ENCODE measurements around the gene CLTC. TPM values are rescaled to one million over a fixed set of nuclear protein-coding genes. Genes with fewer than 3 reads are reported as not detected.

Gene CLTC
- polyA plus RNA-seq, 12 donors: 121 to 195 (median 154) TPM; not detected in 1

DNA sequence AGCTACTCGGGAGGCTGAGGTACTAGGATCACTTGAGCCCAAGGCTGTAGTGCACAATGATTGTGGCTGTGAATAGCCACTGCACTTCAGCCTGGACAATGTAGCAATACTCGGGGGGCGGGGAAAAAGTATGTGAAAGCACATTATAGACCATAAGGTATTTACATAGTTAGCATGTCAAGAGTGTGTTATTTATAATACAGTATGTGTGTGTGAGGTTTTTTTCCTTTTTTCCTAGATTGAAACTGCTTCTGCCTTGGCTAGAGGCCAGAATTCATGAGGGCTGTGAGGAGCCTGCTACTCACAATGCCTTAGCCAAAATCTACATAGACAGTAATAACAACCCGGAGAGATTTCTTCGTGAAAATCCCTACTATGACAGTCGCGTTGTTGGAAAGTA, 57.0 kb downstream of the CLTC start:
- no peak for DNase-seq

- DNase-seq: no peak
These were observed 59.2 kb downstream of the CLTC start for GRCh38 chr17:59678918-59679317.

DNA sequence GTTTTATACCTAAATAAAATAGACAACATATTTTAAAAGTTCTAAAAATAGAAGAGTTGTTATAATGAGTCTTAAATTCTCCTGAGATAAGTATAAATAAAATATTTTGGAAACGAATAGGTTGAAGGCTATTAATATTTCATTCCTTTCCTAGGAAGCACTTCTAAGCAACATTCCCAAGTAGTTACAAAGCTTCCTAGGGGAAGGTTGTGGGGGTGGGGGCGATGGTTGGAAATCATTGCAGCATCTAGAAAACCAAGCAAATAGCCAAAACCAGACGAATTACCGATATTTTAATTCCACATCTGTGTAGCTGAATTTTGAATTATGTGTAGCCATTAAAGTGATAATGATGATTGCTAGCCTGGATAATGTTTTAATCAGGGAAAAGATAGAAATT, 60.6 kb downstream of the CLTC start:
- no peak for DNase-seq

GRCh38 chr17:59683283-59683682, 63.6 kb downstream of the CLTC start:
- no peak for DNase-seq

DNA sequence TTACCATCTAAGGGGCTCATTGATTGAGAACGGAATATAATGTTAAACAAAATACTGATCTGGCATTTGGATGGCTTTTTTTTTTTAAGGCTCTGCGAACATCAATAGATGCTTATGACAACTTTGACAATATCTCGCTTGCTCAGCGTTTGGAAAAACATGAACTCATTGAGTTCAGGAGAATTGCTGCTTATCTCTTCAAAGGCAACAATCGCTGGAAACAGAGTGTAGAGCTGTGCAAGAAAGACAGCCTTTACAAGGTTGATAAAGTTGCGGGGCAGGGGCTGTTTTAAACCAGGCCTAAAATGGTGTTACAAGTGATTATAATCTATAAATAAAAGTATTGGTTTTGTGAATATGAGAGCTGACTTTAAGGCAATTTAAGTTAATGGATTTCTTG, 65.3 kb downstream of the CLTC start:
- DNase-seq: no peak

DNA sequence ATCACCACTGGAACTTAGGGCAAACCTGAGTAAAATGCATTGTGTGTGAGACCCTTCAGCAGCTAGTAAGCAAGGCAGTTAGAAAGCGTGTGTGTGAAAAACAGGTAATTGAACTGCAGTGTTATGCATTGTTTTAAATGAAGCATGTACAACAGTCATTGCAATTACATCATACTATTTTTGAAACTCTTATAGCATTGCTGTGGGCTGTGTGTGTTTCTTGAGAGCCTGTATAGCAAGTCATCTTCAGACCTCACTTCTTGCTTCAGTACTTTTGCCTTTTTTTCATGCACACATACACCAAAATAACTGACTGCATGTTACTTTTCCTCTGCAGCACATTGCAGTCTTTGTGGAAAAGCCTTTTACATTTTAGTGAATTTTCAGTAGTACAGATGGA, 68.3 kb downstream of the CLTC start:
- DNase-seq: no peak

- peak; percentile 23 for DNase-seq
These were observed 68.8 kb downstream of the CLTC start for GRCh38 chr17:59688496-59688895.

- no peak for DNase-seq
These were observed 73.9 kb downstream of the CLTC start for GRCh38 chr17:59693582-59693981.

DNA sequence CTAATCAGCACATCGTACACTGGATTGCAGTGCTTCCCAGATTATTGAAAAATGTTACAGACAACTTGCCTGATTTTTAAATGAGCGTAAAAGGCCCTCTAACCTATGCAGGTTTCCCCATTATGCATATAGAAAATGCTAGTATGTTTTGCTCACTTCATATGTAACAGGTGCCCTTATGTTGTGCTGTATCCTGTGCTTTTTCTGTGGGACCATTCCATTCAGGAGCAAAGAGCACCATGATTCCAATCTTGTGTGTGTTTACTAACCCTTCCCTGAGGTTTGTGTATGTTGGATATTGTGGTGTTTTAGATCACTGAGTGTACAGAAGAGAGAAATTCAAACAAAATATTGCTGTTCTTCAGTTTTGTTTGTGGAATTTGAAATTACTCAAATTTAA, 74.6 kb downstream of the CLTC start:
- no peak for DNase-seq

- DNase-seq: no peak
These were observed 76.4 kb downstream of the CLTC start for GRCh38 chr17:59695945-59696681.

DNA sequence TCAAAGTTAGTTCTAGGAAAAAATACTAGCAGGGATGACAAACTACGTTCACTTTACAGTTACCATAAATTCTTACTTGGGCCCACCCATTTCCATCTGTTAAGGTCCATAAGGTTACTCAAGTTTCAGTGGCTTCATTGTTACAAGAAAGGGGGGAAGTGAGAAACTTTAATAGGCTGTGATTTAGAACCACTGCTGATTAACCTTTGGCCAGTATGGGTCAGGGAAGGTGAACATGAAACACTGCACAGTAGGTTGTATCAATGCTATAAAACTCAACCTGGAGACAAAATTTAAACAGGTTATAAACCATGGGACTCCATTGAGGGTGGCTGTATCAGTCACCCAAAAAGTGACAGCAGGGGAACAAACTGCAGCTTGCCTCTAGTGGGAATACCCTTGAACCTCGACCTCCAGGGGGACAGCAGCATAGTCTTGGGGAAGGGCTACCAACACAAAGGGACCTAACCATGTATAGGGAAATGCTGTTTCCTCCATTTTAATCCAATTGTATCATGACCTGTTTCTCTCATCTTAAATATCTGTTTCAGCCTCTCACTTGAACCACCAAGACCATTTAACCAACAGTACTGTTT, 77.1 kb downstream of the CLTC start:
- DNase-seq: no peak

DNA sequence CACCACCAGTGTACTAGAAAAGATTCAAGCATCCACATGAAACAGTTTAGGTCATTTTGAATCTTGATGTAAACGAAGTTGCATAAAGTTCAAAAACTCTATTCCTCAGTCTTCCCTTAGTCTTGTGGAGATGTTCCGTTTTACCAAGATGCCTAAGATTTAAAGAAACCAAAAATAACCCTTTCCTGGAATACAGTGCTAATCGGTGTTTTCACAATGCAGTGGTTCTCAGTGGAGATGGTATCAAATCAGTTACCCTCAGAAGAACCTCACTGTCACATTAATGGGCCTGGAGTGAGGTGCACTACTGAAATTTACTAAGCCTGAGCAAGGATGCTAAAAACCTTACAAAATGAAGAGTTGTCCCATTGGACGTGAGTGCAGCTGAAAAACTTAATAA, 78.4 kb downstream of the CLTC start:
- no peak for DNase-seq

GRCh38 chr17:59699218-59699617, 79.5 kb downstream of the CLTC start:
- no peak for DNase-seq

GRCh38 chr17:59699786-59700185, 80.1 kb downstream of the CLTC start:
- DNase-seq: no peak

- DNase-seq: no peak
These were observed 82.6 kb downstream of the CLTC start for GRCh38 chr17:59702304-59702703.

DNA sequence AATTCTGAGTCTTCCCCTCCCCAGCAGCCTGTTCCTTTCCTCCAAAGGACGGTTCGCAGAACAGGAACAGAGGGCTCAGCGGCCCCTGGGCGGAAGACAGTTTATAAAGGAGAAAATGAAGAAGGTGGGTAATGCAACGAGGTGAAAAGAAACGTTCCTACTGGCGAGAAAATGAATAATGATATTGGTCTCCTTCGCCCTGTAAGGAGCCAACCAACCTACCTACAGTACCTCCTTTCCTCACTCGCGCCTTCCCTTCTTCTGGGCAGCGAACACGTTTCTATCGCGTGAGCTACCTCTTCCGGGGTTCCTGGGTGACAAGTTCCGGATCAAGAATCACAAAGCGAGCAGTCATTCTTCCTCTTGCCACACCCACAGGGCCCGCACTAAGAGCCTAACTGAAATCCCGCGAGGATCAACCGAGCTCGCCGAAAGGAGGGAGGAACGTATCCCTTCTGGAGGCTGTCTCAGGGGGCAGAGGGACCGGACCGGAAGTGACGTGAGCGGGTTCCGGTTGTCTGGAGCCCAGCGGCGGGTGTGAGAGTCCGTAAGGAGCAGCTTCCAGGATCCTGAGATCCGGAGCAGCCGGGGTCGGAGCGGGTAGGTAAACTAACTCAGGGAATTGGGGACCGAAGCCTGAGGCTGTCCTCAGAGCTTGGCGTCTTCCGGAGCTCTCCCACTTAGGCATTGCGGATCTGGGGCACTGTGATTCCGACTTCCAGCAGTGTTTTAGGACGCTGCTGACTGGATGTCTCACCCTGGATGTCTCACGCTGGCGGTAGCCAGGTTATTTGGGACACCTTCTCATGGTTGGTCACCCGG, 87.7 kb downstream of the CLTC start, which contains the start of the genes PTRH2 and VMP1:
TSS of gene PTRH2 (minus strand) at position 282 of the 822 bp plus-strand sequence. CDS start 9,452 bp downstream, outside the sequence.
TSS of gene VMP1 (plus strand) at position 506 of the 822 bp plus-strand sequence. CDS start 23,793 bp downstream, outside the sequence.
- peak; percentile 97 for DNase-seq

DNA sequence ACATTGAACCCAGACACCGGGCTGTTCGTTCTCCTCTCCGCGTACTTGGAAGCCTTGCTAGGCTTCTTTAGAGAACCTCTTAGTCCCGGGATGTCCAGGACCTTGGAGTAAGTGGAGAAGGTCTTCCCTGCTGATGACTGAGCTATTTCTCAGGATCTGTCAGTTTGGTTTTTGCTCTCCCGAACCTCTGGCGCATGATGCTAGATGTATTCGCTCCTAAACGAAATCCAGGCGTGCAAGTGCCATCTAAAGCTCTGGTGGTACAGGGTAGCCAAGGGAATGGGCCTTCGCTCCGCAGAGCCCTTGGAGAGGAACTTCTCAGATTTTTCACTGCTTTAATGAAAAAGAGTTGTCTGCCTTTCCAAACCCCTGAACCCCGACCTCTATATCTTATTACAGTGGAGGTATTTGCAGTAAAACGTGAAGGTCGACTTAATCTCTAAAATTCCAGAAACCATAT, 88.3 kb downstream of the CLTC start:
- DNase-seq: no peak

DNA sequence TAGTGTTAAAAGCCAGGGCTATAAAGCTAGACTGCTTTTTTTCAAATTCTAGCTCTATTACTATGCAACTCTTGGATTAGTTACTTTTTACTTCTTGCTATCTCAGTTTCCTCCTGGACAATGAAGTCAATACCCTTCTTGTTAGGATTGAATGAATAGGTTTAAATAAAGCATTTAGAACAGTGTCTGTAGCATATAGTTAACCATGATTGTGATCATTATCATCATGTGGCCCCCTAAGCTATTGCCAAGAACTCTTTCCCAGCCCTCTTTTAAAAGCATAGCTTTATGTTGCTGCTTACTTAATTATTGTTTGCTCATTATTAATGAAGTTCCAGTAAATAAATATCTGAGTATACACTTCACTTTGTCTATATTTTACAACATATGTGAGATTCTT, 92.2 kb downstream of the CLTC start:
- no peak for DNase-seq

DNA sequence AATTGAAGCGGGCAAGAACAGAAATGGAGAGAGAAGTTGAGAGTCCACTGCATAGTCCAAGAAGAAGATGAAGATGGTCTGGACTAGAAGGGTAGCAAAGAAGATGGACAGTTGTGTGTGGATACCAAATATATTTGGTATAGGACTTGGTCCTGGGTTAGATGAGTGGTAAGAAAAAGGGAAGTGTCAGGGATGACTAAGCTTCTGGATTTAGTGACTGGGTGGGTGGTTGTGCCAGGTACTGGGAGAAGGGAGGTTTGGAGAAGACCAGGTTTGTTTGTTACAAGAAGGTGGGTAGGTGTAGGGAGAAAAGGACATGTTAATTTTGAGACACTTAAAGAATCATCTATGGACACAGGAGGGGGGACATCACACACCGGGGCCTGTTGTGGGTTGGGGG, 93.2 kb downstream of the CLTC start:
- no peak for DNase-seq

GRCh38 chr17:59714255-59714654, 94.6 kb downstream of the CLTC start:
- DNase-seq: no peak

DNA sequence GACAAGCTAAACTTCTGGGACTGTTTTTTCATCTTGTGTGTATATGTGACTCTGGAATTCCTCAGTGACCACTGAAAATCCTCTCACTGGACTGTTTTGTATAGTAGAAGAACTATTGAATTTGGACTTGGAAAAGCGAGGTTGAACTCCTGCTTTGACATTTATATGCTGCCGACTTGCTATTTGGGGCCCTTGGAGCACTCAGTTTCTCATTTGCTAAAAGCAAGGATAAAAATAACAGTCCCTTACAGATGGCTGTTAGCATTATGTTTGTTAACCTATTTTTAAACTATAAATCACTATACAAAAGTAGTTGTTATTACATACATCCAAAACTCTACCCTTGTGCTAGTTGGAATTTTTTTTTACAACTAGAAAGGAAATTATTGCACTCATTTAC, 96.7 kb downstream of the CLTC start:
- DNase-seq: no peak

- DNase-seq: no peak
These were observed 99.8 kb downstream of the CLTC start for GRCh38 chr17:59719526-59719925.

GRCh38 chr17:59722623-59723022, 102.9 kb downstream of the CLTC start:
- DNase-seq: no peak
